ENCODE results near the gene SLC12A7.

- TF ChIP-seq CTCF (IDR thresholded peaks at IDR 0.05), result no peak
- no peak for TF ChIP-seq POLR2A (IDR thresholded peaks at IDR 0.05)
Observed at GRCh38 chr5:1122511-1123294, 10.8 kb upstream of the SLC12A7 start.

Measured in thyroid gland (tissue), 4 donors.